ENCODE results near the gene GRB10.

DNA sequence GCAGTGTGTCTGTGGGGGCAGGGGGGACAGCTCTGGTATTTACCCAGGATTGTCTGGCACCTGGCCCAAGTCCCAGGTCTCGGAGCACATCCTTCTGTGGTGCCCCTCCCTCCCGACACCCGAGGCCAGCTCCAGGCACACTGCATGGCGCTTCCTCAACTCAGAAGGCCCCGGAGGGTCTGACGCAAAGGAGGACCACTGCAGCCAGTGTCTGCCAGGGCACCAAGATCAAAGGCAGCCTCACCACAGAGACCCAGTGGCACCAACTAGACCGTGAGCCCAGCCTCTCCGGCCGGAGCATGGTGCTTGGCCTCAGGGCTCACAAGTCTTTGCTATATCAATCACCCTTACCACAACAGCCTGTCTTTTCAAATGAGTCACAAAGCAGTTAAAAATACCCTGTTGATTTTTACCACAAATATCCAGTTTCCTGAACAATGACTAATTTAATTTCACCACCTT lies 118.2 kb downstream of the GRB10 start:
- TF ChIP-seq CTCF (IDR thresholded peaks at IDR 0.05; ENCODE audit: extremely low read depth in 1 of 2, insufficient read depth in 1 of 2, low read depth in 1 of 2, low read length in 2 of 2) (no peak), POLR2A (IDR thresholded peaks at IDR 0.05; ENCODE audit: low read depth, low read length) (no peak), EZH2 (IDR thresholded peaks at IDR 0.05; ENCODE audit: borderline replicate concordance, low read depth, low read length, severe bottlenecking) (no peak)
- TF ChIP-seq, protein P1, sequence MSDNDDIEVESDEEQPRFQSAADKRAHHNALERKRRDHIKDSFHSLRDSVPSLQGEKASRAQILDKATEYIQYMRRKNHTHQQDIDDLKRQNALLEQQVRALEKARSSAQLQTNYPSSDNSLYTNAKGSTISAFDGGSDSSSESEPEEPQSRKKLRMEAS (IDR thresholded peaks at IDR 0.05; ENCODE audit: insufficient read depth, insufficient read length), result no peak

Data from endothelial cell of umbilical vein (primary cell).